ENCODE measurements around the gene TRAPPC3L.
A peak's percentile ranks its signal among the peaks of the same experiment; 100 is the strongest.

TRAPPC3L gene

DNA sequence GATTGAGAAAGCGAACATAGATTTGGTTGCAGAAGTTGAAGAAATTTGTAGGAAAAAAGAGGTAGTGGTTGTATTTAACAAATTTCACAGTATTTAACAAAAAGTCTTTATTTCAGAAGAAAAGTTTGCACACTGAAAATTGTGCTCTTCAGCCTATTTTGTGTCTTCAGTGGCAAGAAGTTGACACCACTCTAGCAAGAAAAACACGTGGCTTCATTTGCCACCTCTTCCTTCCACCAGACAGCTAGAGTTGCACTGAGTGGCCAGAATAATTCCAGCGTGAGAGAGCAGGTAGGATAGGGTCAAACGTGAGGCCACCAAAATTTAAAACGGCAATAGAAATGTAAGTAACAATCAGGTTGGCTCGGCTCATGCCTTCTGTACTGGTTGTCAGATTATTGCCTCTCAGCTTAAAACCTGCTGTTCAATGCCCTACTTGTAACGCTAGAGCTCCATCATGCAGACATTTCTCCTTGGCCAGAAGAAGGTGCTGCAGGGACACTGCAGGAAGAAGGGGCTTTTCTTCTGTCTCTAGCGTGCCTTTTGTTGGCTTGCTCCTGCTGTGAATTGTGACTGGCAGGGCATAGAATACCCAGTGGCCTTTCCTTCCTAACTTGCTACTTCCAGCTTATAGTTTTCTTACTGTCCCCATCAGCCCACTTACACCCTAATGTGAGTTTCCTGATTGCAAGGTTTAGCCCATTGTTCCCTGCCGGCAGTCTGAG lies 12.1 kb downstream of the TRAPPC3L start:
- no peak for ATAC-seq
- no peak for TF ChIP-seq OSR1 (CRISPR knock-in tag; IDR thresholded peaks at IDR 0.05)
- TF ChIP-seq RARB (CRISPR knock-in tag; IDR thresholded peaks at IDR 0.05): no peak
- TF ChIP-seq ARNTL (CRISPR knock-in tag; IDR thresholded peaks at IDR 0.05; ENCODE audit: borderline replicate concordance, low read depth): no peak
- no peak for TF ChIP-seq SNAI2 (CRISPR knock-in tag; IDR thresholded peaks at IDR 0.05)
- TF ChIP-seq, protein P1, sequence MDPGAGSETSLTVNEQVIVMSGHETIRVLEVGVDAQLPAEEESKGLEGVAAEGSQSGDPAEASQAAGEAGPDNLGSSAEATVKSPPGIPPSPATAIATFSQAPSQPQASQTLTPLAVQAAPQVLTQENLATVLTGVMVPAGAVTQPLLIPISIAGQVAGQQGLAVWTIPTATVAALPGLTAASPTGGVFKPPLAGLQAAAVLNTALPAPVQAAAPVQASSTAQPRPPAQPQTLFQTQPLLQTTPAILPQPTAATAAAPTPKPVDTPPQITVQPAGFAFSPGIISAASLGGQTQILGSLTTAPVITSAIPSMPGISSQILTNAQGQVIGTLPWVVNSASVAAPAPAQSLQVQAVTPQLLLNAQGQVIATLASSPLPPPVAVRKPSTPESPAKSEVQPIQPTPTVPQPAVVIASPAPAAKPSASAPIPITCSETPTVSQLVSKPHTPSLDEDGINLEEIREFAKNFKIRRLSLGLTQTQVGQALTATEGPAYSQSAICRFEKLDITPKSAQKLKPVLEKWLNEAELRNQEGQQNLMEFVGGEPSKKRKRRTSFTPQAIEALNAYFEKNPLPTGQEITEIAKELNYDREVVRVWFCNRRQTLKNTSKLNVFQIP (CRISPR knock-in tag; IDR thresholded peaks at IDR 0.05; ENCODE audit: borderline replicate concordance, low read depth): no peak
- TF ChIP-seq TCF4 (CRISPR knock-in tag; IDR thresholded peaks at IDR 0.05; ENCODE audit: borderline replicate concordance): no peak
- no peak for TF ChIP-seq PPARA (CRISPR knock-in tag; IDR thresholded peaks at IDR 0.05; ENCODE audit: borderline replicate concordance)
- TF ChIP-seq ZNF70 (CRISPR knock-in tag; IDR thresholded peaks at IDR 0.05): no peak
- TF ChIP-seq ZNF565 (CRISPR knock-in tag; conservative IDR thresholded peaks at IDR 0.05; ENCODE audit: low read depth): no peak
- TF ChIP-seq ZFP30 (CRISPR knock-in tag; IDR thresholded peaks at IDR 0.05): no peak
- TF ChIP-seq, protein P2, sequence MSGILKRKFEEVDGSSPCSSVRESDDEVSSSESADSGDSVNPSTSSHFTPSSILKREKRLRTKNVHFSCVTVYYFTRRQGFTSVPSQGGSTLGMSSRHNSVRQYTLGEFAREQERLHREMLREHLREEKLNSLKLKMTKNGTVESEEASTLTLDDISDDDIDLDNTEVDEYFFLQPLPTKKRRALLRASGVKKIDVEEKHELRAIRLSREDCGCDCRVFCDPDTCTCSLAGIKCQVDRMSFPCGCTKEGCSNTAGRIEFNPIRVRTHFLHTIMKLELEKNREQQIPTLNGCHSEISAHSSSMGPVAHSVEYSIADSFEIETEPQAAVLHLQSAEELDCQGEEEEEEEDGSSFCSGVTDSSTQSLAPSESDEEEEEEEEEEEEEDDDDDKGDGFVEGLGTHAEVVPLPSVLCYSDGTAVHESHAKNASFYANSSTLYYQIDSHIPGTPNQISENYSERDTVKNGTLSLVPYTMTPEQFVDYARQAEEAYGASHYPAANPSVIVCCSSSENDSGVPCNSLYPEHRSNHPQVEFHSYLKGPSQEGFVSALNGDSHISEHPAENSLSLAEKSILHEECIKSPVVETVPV (CRISPR knock-in tag; IDR thresholded peaks at IDR 0.05): no peak
- TF ChIP-seq ZFP3 (CRISPR knock-in tag; IDR thresholded peaks at IDR 0.05): no peak
- TF ChIP-seq, protein P3, sequence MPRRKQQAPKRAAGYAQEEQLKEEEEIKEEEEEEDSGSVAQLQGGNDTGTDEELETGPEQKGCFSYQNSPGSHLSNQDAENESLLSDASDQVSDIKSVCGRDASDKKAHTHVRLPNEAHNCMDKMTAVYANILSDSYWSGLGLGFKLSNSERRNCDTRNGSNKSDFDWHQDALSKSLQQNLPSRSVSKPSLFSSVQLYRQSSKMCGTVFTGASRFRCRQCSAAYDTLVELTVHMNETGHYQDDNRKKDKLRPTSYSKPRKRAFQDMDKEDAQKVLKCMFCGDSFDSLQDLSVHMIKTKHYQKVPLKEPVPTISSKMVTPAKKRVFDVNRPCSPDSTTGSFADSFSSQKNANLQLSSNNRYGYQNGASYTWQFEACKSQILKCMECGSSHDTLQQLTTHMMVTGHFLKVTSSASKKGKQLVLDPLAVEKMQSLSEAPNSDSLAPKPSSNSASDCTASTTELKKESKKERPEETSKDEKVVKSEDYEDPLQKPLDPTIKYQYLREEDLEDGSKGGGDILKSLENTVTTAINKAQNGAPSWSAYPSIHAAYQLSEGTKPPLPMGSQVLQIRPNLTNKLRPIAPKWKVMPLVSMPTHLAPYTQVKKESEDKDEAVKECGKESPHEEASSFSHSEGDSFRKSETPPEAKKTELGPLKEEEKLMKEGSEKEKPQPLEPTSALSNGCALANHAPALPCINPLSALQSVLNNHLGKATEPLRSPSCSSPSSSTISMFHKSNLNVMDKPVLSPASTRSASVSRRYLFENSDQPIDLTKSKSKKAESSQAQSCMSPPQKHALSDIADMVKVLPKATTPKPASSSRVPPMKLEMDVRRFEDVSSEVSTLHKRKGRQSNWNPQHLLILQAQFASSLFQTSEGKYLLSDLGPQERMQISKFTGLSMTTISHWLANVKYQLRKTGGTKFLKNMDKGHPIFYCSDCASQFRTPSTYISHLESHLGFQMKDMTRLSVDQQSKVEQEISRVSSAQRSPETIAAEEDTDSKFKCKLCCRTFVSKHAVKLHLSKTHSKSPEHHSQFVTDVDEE (CRISPR knock-in tag; IDR thresholded peaks at IDR 0.05): no peak
- no peak for TF ChIP-seq ZNF8 (CRISPR knock-in tag; IDR thresholded peaks at IDR 0.05)
- TF ChIP-seq GLIS3 (CRISPR knock-in tag; IDR thresholded peaks at IDR 0.05): no peak
- TF ChIP-seq CSDC2 (CRISPR knock-in tag; IDR thresholded peaks at IDR 0.05): no peak
- TF ChIP-seq BACH2 (CRISPR knock-in tag; IDR thresholded peaks at IDR 0.05; ENCODE audit: borderline replicate concordance): no peak
- TF ChIP-seq, protein P4, sequence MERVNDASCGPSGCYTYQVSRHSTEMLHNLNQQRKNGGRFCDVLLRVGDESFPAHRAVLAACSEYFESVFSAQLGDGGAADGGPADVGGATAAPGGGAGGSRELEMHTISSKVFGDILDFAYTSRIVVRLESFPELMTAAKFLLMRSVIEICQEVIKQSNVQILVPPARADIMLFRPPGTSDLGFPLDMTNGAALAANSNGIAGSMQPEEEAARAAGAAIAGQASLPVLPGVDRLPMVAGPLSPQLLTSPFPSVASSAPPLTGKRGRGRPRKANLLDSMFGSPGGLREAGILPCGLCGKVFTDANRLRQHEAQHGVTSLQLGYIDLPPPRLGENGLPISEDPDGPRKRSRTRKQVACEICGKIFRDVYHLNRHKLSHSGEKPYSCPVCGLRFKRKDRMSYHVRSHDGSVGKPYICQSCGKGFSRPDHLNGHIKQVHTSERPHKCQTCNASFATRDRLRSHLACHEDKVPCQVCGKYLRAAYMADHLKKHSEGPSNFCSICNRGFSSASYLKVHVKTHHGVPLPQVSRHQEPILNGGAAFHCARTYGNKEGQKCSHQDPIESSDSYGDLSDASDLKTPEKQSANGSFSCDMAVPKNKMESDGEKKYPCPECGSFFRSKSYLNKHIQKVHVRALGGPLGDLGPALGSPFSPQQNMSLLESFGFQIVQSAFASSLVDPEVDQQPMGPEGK (CRISPR knock-in tag; IDR thresholded peaks at IDR 0.05; ENCODE audit: borderline replicate concordance): no peak

DNA sequence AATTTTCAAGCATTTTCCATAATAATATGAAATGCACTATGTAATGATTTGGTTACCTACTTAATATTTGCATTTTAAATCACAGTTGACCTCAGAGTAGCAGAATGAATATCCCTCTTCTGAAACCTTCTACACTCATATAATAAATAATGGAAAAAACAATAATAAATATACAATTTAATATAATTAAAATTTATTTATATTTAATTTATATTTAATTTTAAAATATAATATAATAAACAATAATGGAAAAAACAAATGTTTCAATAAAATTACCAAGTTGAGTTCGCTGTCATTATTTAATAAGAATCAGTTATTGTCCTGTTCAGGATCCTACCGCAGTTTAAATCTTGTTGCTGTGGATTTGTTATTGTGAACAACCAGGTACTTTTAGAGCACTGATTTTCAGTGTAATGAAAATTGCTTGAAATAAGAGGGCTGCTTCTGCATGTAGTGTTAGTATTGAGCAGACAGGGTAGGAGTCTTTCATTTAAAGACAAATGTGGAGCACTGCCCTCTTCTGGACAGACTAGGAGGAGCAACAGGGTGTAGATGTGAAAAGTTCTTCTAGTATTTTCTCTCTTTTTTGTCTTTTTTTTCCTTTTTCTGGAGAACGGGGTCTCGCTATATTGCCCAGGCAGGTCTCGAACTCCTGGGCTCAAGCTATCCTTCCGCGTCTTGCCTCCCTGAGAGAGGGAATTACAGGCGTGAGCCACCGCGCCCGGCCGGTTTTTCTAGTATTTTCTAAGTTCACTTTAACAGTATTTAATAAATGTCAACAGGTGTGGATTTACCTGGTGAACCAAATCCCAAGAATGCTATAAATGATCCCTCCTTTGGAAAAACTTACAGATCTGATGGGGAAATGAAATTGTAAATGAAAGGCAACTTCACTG lies 13.6 kb downstream of the TRAPPC3L start:
- ATAC-seq: peak; percentile 85
- TF ChIP-seq ZFP3 (CRISPR knock-in tag; IDR thresholded peaks at IDR 0.05): 0 out of 2 replicates have a peak, but pooled peaks have one; percentile 44
- TF ChIP-seq, protein P2 (CRISPR knock-in tag; IDR thresholded peaks at IDR 0.05): no peak

DNA sequence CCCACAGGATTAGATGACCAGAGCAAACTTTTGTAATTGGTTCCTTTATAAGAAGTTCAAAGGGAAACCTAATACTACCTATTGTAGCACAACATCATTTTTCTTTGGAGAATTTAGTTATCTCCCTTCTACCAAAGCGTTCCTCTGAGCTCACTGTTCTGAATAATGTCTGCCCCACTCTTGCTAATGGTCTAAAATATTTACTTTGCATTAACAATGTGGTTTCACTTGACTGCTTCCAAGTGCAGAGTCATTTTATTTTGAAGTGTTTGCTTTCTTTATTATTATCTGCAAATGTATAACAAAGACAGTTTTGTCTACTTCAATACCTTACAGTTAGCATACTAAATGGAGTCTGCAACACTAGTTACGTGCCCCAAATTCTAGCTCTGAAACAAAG lies 15.0 kb downstream of the TRAPPC3L start:
- TF ChIP-seq CSDC2 (CRISPR knock-in tag; IDR thresholded peaks at IDR 0.05): no peak
- TF ChIP-seq ZC3H10 (CRISPR knock-in tag; IDR thresholded peaks at IDR 0.05): no peak
- TF ChIP-seq, protein P1 (CRISPR knock-in tag; IDR thresholded peaks at IDR 0.05; ENCODE audit: borderline replicate concordance, low read depth): no peak
- TF ChIP-seq ZFP30 (CRISPR knock-in tag; IDR thresholded peaks at IDR 0.05): no peak
- no peak for TF ChIP-seq RARB (CRISPR knock-in tag; IDR thresholded peaks at IDR 0.05)
- TF ChIP-seq, protein P3 (CRISPR knock-in tag; IDR thresholded peaks at IDR 0.05): no peak
- TF ChIP-seq PPARA (CRISPR knock-in tag; IDR thresholded peaks at IDR 0.05; ENCODE audit: borderline replicate concordance): no peak
- no peak for TF ChIP-seq SNAI2 (CRISPR knock-in tag; IDR thresholded peaks at IDR 0.05)
- TF ChIP-seq BACH2 (CRISPR knock-in tag; IDR thresholded peaks at IDR 0.05; ENCODE audit: borderline replicate concordance): no peak
- TF ChIP-seq TCF4 (CRISPR knock-in tag; IDR thresholded peaks at IDR 0.05; ENCODE audit: borderline replicate concordance): no peak
- no peak for ATAC-seq
